ENCODE measurements around the gene RAMACL.

Gene RAMACL

DNA sequence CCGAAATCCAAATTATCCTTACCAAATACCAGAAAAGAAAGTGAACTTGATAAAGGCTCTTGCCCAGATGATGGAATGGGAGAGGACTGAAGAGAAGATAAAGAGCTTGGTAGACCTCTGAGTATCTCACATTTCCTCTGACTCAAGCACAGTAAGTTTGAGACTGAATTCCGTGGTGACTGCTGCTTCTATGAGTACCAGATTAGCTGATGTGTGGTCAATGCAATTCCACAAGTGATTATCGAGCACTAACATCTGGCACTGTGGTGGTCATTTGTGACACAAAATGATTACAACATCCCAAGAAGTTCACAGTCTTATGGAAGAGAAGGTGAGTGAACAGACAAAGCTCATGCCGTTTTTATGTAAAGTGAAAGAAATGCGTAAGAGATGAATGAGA, 43.1 kb upstream of the RAMACL start:
- peak; percentile 46 to 61 for DNase-seq (ENCODE audit: low read depth in 2 of 2)
- TF ChIP-seq, protein P1, sequence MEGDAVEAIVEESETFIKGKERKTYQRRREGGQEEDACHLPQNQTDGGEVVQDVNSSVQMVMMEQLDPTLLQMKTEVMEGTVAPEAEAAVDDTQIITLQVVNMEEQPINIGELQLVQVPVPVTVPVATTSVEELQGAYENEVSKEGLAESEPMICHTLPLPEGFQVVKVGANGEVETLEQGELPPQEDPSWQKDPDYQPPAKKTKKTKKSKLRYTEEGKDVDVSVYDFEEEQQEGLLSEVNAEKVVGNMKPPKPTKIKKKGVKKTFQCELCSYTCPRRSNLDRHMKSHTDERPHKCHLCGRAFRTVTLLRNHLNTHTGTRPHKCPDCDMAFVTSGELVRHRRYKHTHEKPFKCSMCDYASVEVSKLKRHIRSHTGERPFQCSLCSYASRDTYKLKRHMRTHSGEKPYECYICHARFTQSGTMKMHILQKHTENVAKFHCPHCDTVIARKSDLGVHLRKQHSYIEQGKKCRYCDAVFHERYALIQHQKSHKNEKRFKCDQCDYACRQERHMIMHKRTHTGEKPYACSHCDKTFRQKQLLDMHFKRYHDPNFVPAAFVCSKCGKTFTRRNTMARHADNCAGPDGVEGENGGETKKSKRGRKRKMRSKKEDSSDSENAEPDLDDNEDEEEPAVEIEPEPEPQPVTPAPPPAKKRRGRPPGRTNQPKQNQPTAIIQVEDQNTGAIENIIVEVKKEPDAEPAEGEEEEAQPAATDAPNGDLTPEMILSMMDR (IDR thresholded peaks at IDR 0.05; ENCODE audit: low read depth, low read length): no peak

DNA sequence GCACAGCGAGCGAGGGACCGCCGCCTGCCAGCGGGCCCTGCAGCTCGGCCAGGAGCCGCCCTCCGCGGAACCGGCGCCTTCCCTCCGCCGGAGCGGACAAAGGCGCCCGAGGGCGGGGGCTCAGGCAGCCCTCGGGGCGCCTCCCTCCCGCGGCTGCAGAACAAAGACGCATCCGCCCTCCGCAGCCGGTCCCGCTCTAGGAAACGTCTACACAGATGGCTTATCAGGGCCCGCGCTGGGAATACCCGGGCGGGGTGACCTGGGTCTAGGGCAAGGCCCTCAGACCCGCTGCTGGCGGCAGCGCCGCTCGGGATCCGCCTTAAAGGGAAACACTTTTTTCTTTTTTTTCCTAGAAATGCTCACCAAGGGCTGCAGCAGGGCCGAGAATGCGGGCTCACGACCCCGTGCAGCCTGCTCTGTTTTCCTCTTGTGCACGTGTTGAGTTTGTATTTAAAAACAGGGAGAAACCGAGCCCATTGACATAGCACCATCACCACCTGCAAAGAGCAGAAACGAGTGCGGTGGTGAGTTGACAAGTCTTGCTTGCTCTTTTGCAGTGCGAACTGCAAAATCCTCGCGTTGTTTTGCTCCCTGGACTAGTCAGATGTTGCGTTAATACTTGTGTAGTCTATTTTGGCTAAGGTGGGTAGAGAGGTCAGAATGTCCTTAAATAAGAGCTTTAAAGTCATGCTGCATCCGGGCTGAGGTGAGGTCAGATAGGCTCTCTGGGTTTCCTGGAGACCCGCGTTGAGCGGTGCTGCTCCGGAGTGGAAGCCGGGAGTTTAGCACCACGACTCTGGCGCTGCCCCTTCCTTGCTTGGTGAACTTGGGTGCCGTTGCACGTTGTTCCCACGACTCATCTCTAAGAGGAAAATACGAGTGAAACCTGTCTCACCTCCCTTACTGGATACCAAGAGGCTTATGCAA, 41.7 kb upstream of the RAMACL start:
- peak overlapping the region; percentile 58 to 59 for H3K4me3 ChIP-seq (replicated peaks in 1 of 2; ENCODE audit: low read depth in 2 of 2, low read length in 2 of 2)
- peak; percentile 58 to 62 for DNase-seq (ENCODE audit: low read depth in 2 of 2)
- TF ChIP-seq, protein P1 (IDR thresholded peaks at IDR 0.05; ENCODE audit: low read depth, low read length): no peak

More for the DNA sequence above, 43.1 kb upstream of the RAMACL start:
- no peak overlapping the region for H3K4me3 ChIP-seq (replicated peaks in 1 of 2; ENCODE audit: low read depth in 2 of 2, low read length in 2 of 2)

DNA sequence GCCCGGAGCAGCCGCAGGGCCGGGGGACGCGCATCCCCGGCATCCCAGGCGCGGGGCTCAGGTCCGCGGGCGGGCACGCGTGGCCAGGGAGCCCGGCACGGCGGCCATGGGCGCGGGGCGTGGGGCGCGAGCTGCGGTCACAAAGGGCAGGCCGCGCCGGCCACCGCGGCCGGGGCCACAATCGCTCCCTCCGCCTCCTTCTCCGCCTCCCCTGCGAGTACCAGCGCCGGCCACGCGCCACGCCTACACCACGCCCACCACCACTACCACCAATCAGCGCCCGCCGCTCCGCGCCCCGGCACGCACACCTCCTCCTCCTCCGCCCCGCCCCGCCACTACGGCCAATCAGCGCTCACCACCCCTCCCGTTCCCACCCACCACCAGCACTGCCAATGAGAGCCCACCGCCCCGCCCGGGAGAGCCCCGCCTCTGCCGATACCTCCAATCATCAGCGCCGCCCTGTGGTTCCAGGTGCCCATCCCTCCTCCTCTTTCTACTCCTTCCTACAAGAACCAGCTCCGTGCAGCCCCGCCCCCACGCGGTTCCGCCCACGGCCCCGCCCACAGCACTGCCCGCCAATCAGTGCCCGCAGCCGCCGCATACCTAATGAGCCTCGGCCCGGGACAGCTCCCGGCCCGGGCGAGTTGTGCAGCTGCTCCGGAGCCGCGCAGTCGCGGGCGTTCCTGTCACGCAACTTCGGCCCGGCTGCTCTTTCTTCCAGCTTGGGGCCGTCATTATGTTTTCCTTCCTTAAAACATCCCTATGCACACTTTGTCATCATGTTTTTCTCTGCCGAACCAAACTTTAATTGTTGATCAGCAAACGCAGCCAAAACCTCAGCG, 40.8 kb upstream of the RAMACL start, which contains the start of gene RPS6KA2:
Gene RPS6KA2, minus strand, starts transcription at position 219 of the 842 bp plus-strand sequence. CDS start 232 bp downstream, outside the sequence.
- TF ChIP-seq, protein P1 (IDR thresholded peaks at IDR 0.05; ENCODE audit: low read depth, low read length): no peak
- peak within 1 kb of the TSS; percentile 73 to 94 for H3K4me3 ChIP-seq (replicated peaks in 1 of 2; ENCODE audit: low read depth in 2 of 2, low read length in 2 of 2)
- peak; percentile 100 for DNase-seq (ENCODE audit: low read depth in 2 of 2)

DNA sequence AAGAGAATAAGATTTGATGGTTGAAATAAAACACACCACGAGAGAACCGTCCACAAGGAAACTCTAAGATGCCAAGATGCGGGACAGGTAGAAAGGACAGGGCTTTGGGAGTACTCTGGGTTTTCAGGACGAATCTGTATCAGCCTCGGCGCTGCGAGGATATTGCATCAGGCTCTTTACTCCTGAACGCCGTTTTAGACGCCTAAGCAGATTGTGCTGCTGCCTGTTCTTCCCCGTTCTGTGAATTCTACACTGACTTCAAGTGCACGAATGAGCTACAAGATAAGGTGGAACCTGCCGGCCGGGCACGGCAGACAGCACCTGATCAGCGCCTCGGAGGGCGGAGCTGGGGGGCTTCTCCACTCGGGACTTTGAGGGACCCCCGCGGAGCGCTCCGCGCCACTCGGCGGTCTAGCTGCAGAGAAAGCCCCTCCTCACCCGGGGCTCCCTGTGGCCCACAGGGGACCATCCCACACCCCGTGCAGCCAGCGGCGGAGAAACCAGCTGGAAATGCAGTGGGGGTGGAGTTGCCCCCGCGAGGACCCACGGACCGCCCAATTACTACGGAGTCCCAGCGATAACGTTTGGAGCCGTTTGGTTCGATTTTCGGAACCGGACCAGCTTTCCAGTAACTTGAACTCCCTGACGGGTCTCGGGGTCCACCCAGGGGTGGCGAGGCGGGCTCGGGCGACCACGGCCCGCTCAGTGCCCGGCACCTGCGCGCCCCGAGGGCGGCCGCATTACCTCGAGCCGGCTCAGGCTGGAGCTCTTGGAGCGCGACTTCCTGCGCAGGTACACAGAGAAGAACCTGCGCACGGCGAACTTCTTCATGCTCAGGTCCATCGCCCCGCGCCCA, 39.9 kb upstream of the RAMACL start:
- DNase-seq (ENCODE audit: low read depth in 2 of 2): peak; percentile 40 to 56

DNA sequence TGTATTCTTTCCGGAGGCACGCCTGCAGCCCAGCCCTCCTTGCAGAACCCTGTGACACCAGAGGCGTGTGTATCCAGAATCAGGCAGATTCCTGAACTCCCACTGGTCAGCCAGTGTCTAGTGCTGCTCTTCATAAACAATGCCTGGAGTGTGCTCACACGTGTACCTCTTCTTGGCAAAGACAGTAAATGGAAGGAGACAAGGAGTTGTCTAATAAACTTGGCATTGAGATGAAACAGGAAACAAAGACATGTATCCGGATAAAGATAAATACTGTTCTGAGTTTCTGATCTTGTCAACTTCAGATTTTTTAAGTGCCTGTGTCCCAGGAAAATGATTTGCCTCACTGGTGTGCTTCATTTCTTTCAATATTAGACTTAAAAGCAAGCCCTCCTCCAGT, 38.9 kb upstream of the RAMACL start:
- peak overlapping the region; percentile 73 to 94 for H3K4me3 ChIP-seq (replicated peaks in 1 of 2; ENCODE audit: low read depth in 2 of 2, low read length in 2 of 2)
- peak; percentile 86 to 88 for DNase-seq (ENCODE audit: low read depth in 2 of 2)
- TF ChIP-seq, protein P1 (IDR thresholded peaks at IDR 0.05; ENCODE audit: low read depth, low read length): no peak

More for the DNA sequence above, 39.9 kb upstream of the RAMACL start:
- H3K4me3 ChIP-seq (replicated peaks in 1 of 2; ENCODE audit: low read depth in 2 of 2, low read length in 2 of 2): peak overlapping the region; percentile 73 to 94
- TF ChIP-seq, protein P1 (IDR thresholded peaks at IDR 0.05; ENCODE audit: low read depth, low read length): no peak

DNA sequence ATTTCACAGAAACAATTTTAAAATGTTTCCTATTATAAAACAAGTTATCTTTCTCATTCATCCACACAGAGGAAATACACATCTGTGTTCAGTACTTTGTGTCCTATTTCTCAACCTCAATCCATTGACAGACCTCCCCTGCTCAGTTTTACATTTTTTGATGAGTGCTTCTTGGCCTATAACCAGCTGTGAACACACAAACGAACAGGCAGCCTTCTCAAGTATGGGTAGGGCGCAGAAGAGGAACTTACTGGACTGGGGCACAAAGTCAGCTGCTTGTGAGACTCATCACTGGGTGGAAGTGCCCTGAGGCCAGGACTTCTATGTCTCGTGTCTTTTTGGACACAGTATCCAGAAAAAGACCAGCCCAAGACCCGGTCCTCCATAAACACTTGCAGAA, 37.8 kb upstream of the RAMACL start:
- H3K4me3 ChIP-seq (replicated peaks in 1 of 2; ENCODE audit: low read depth in 2 of 2, low read length in 2 of 2): peak overlapping the region in 1 of 2 donors; percentile 11
- peak; percentile 96 to 97 for DNase-seq (ENCODE audit: low read depth in 2 of 2)
- TF ChIP-seq, protein P1 (IDR thresholded peaks at IDR 0.05; ENCODE audit: low read depth, low read length): no peak
